Lung (tissue), 12 donors: ENCODE results near the gene GPATCH4. TPM values are rescaled to one million over a fixed set of nuclear protein-coding genes. Genes with fewer than 3 reads are reported as not detected.

Experiments used
- ATAC-seq: fragments of 200-7000 bp; cut with Tn5 transposase; one replicate; pipeline ENCODE4 v1.9.1; 2020; ENCODE audit warnings: moderate number of reproducible peaks; ENCODE audit not compliant: insufficient read depth, low FRiP score
- DNase-seq, 3 donors: peaks; one replicate each; pipeline ENCODE4 v3.0.0-alpha.2; 2013 to 2017
- H3K27ac ChIP-seq, 2 donors: one replicate each; pipeline ENCODE4 v1.5.1; 2013; ENCODE audit warnings: mild to moderate bottlenecking in 2 of 2, moderate library complexity in 2 of 2, control low read depth in 1 of 2, inconsistent platforms in 1 of 2, low read depth in 1 of 2, low read length in 1 of 2
- H3K27me3 ChIP-seq, 3 donors: one replicate each; pipeline ENCODE4 v1.5.1; 2013; ENCODE audit warnings: low read length in 2 of 3; ENCODE audit not compliant: control insufficient read depth in 3 of 3, insufficient read depth in 3 of 3
- H3K36me3 ChIP-seq, 4 donors: one replicate each; pipeline ENCODE4 v1.5.1; 2013; ENCODE audit warnings: low read length in 4 of 4, mild to moderate bottlenecking in 1 of 4, moderate library complexity in 1 of 4; ENCODE audit not compliant: control insufficient read depth in 4 of 4, insufficient read depth in 4 of 4
- H3K4me1 ChIP-seq, 5 donors: one replicate each; pipeline ENCODE4 v1.5.1; 2013; ENCODE audit warnings: low read length in 5 of 5, mild to moderate bottlenecking in 2 of 5, moderate library complexity in 1 of 5; ENCODE audit not compliant: control insufficient read depth in 5 of 5, insufficient read depth in 5 of 5
- H3K4me3 ChIP-seq: one replicate; pipeline ENCODE4 v1.5.1; 2013; ENCODE audit warnings: mild to moderate bottlenecking, control low read depth, moderate library complexity
- H3K9ac ChIP-seq, 2 donors: one replicate each; pipeline ENCODE4 v1.5.1; 2013; ENCODE audit warnings: low read length in 2 of 2, control low read depth in 1 of 2; ENCODE audit not compliant: insufficient read depth in 1 of 2
- H3K9me3 ChIP-seq, 4 donors: one replicate each; pipeline ENCODE4 v1.5.1; 2013; ENCODE audit warnings: low read length in 3 of 4, mild to moderate bottlenecking in 1 of 4, moderate library complexity in 1 of 4; ENCODE audit not compliant: control insufficient read depth in 4 of 4, insufficient read depth in 3 of 4
- WGBS, 2 donors: extraction: QIAGEN DNeasy Blood & Tissue Kit; methylation state at CpG; one replicate each; pipeline ENCODE4 v1.1.7; 2013; 5-methylcytosine and 5-hydroxymethylcytosine counted together
- polyA plus RNA-seq, 2 donors: library from polyadenylated mRNA; stranded (reverse); fragments of 200-250 nt; gene quantifications; one replicate each; pipeline ENCODE4 v1.2.1, GENCODE V29; 2013
- total RNA-seq, 2 donors: library from RNA; depleted of rRNA in 1 of 2; stranded (reverse); fragments of >200 nt in 1 of 2; gene quantifications; one replicate each; pipeline ENCODE4 v1.2.1, GENCODE V29; 2014 to 2021
- TF ChIP-seq, protein P1 (sequence below): IDR thresholded peaks from 2 replicates; pipeline ENCODE4 v1.5.1; 2012; ENCODE audit warnings: mild to moderate bottlenecking; ENCODE audit errors: control extremely low read depth, extremely low read depth
- donor health status: control.
- donor health status: control.
- donor health status: Bipolar disorder and iron deficiency.
- donor health status: healthy.
- donor health status: DM: yes; HTN: yes; CAD: no.

Gene GPATCH4
- total and polyA plus RNA-seq, 4 donors, result 11.9 to 34.3 (median 24.6) TPM

DNA sequence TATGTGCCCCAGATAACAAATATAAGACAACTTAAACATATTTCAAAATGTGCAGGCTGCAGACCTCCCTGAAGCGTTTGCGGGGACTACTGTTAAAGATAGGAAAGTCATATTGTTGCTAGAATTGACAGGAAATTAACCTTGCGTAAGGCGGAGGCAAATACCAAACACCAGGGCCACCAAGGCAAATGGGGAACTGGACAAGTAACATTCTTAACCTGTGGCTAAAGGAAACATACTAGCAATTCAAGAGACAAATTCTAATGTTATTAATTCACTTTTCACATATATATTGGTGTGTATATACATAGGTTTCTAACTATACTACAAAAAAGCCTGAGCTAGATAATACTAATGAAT is 24.8 kb upstream of the GPATCH4 start:
- DNase-seq, result no peak
- Histone ChIP-seq H3K4me1 (peaks cover 0 to 18% (median 3%) of the 10 kb centered on the region in 5 donors), H3K27me3 (peaks cover 5 to 55% (median 37%) of the 10 kb centered on the region in 3 donors), H3K9ac (no peak overlapping the region), H3K36me3 (no peaks in the 10 kb centered on the region), H3K27ac (no peak overlapping the region), H3K9me3 (peaks cover 0 to 5% (median 0%) of the 10 kb centered on the region in 4 donors), H3K4me3 (no peak overlapping the region)
- WGBS, 2 donors, result 37 to 40% methylated on average over 4 of the region's 4 CpGs
- TF ChIP-seq, protein P1, sequence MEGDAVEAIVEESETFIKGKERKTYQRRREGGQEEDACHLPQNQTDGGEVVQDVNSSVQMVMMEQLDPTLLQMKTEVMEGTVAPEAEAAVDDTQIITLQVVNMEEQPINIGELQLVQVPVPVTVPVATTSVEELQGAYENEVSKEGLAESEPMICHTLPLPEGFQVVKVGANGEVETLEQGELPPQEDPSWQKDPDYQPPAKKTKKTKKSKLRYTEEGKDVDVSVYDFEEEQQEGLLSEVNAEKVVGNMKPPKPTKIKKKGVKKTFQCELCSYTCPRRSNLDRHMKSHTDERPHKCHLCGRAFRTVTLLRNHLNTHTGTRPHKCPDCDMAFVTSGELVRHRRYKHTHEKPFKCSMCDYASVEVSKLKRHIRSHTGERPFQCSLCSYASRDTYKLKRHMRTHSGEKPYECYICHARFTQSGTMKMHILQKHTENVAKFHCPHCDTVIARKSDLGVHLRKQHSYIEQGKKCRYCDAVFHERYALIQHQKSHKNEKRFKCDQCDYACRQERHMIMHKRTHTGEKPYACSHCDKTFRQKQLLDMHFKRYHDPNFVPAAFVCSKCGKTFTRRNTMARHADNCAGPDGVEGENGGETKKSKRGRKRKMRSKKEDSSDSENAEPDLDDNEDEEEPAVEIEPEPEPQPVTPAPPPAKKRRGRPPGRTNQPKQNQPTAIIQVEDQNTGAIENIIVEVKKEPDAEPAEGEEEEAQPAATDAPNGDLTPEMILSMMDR, result no peak
- no peak for ATAC-seq

DNA sequence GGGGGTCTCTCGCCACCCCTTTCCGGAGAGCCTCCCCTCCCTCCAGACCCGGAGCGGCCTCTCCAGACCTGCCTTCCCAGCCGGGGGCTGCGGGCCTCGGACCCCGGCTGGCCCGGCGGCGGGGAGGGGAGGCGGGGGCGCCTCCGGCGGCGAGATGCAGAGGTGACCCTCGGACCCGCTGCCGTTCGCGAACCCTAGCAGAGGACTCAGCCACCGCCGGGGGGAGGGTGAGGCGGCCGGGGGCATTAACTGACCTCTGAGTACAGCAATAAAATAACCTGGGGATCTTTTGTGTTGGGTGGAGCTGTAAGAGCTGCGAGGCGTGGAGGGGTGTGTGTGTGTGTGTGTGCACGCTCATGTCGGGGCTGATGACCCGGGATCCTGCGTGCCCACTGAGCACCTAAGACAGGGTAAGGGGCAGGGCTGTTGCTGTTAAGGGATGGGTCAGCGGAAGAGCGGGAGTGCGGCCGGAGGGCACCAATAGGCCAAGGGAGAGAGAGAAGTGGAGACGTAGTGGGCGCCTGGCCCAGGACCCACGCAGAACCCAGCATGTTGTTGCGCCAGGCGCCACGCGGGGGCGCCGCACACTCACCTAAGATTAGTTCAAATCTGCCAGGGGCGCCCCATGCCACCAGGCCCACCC is 24.3 kb upstream of the GPATCH4 start:
- Histone ChIP-seq H3K4me3 (no peak overlapping the region), H3K27me3 (peaks cover 5 to 56% (median 37%) of the 10 kb centered on the region in 3 donors), H3K36me3 (no peaks in the 10 kb centered on the region), H3K27ac (no peak overlapping the region), H3K9ac (no peak overlapping the region), H3K4me1 (peaks cover 0 to 18% (median 3%) of the 10 kb centered on the region in 5 donors), H3K9me3 (peaks cover 0 to 5% (median 0%) of the 10 kb centered on the region in 4 donors)
- DNase-seq, result peak; percentile 51 to 64 (median 60)
- TF ChIP-seq, protein P1, result peak; percentile 63
- WGBS, 2 donors, result 2 to 3% methylated on average over 45 of the region's 45 CpGs
- ATAC-seq, result peak; percentile 56

DNA sequence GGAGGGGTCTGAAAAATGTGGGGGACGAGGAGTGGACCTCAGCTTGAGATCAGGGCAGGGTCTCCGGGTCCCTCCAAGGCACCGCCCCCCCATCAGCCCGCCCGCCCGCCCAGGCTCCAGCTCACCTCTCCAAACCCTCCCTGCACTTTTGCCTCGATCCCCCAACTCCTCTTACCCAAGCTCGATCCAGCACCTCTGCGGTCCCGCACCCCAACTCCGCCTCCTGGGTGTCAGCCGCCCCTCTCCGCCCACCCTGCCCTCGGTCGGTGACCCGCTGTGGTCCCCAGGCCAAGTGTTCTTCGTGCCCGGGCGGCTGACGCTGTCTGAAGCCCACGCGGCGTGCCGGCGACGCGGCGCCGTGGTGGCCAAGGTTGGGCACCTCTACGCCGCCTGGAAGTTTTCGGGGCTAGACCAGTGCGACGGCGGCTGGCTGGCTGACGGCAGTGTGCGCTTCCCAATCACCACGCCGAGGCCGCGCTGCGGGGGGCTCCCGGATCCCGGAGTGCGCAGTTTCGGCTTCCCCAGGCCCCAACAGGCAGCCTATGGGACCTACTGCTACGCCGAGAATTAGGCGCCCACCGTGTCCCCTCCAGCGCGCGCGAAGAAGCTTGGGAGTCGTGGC is 23.6 kb upstream of the GPATCH4 start:
- Histone ChIP-seq H3K9me3 (peaks cover 0 to 5% (median 0%) of the 10 kb centered on the region in 4 donors), H3K36me3 (no peaks in the 10 kb centered on the region), H3K9ac (no peak overlapping the region), H3K27ac (no peak overlapping the region), H3K4me1 (peaks cover 0 to 18% (median 3%) of the 10 kb centered on the region in 5 donors), H3K27me3 (peaks cover 5 to 59% (median 41%) of the 10 kb centered on the region in 3 donors), H3K4me3 (peak overlapping the region; percentile 34)
- 3 to 4% methylated on average over 47 to 54 of the region's 55 CpGs for WGBS, 2 donors
- TF ChIP-seq, protein P1, result no peak
- DNase-seq (no peak), ATAC-seq (no peak)
